Femur (tissue), 1 donor: ENCODE data around the gene PSMB3.

Source experiments
- DNase-seq: peaks from one replicate; pipeline ENCODE4 v3.0.0-alpha.2; 2017

The PSMB3 gene

GRCh38 chr17:38733982-38734973 is 18.3 kb upstream of the PSMB3 start:
- DNase-seq: peak; percentile 32

- peak; percentile 79 for DNase-seq
Observed at GRCh38 chr17:38735161-38735997, 17.2 kb upstream of the PSMB3 start.

GRCh38 chr17:38738007-38738662 is 14.4 kb upstream of the PSMB3 start:
- DNase-seq: no peak

- DNase-seq: no peak
Observed at GRCh38 chr17:38738686-38739085, 13.9 kb upstream of the PSMB3 start.

GRCh38 chr17:38739305-38739704 is 13.2 kb upstream of the PSMB3 start:
- DNase-seq: no peak

GRCh38 chr17:38740044-38740443 is 12.5 kb upstream of the PSMB3 start:
- no peak for DNase-seq

GRCh38 chr17:38740806-38741205 is 11.7 kb upstream of the PSMB3 start:
- no peak for DNase-seq

GRCh38 chr17:38741461-38741860 is 11.1 kb upstream of the PSMB3 start:
- peak; percentile 58 for DNase-seq

GRCh38 chr17:38741921-38742410 is 10.6 kb upstream of the PSMB3 start:
- DNase-seq: peak; percentile 83

GRCh38 chr17:38742411-38743308 is 9.9 kb upstream of the PSMB3 start:
- DNase-seq: peak; percentile 93

GRCh38 chr17:38743556-38744171 is 8.9 kb upstream of the PSMB3 start:
- no peak for DNase-seq

- DNase-seq: peak; percentile 43
Observed at GRCh38 chr17:38745545-38745944, 7.0 kb upstream of the PSMB3 start.

GRCh38 chr17:38746004-38746848 is 6.3 kb upstream of the PSMB3 start:
- peak; percentile 49 for DNase-seq

- peak; percentile 47 for DNase-seq
Observed at GRCh38 chr17:38746849-38747462, 5.6 kb upstream of the PSMB3 start.

GRCh38 chr17:38747463-38748148 is 4.9 kb upstream of the PSMB3 start:
- DNase-seq: peak; percentile 77

- DNase-seq: peak; percentile 94
Observed at GRCh38 chr17:38748149-38748891, 4.2 kb upstream of the PSMB3 start, which contains the start of gene PCGF2. Gene PCGF2, minus strand, starts transcription at chr17:38748336. Its CDS starts 7,934 bp downstream, at chr17:38740402.

- DNase-seq: no peak
Observed at GRCh38 chr17:38748892-38749222, 3.7 kb upstream of the PSMB3 start.
